ENCODE measurements around the gene RS1. TPM values are rescaled to one million over a fixed set of nuclear protein-coding genes. Genes with fewer than 3 reads are reported as not detected.

The RS1 gene
- total and polyA plus RNA-seq, 7 experiments from 2014 or later = not detected

DNA sequence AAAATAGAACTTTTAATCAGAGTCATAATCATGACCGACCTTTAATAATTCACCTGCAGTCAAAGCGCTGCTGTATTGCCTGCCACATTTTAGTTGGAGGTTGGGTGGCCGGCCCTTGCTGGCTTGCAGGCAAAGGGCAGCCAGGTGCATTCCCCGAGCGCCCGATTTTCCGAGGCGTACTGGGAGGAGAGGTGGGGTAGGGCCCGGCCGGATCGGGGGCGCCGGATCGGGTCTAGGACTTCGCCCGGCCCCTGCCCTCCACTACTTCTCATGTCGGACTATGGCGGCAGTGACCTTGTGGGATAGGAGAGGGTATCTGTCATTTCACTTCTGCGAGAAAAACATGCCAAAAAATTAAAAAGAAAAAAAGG is 2.5 kb upstream of the RS1 start:
- CTCF ChIA-PET = no interaction called here
- DNase-seq (peak in 3 of 9 donors; percentile 5 to 26 (median 20)), ATAC-seq (peak; percentile 39)
- intact Hi-C loops (cut with micrococcal nuclease) = loop anchor here (1.0 to 10.0 kb wide), 11 partner anchors 212 to 1590 kb away; partner anchors contain the start of genes PDHA1 (in 2 of the 2), SCML1 (in 2 of the 2), CDKL5 (in 1 of the 2) and EIF1AX (in 1 of the 2)
- Mint-ChIP-seq H3K9me3 (peaks cover 0 to 4% (median 0%) of the 10 kb centered on the region in 11 donors), H3K27me3 (no peaks in the 10 kb centered on the region), H3K27ac (peak overlapping the region; percentile 71 to 95 (median 84)), H3K36me3 (no peaks in the 10 kb centered on the region), H3K4me3 (peak overlapping the region; percentile 67 to 87 (median 80)), H3K4me1 (peaks cover 0 to 15% (median 8%) of the 10 kb centered on the region in 7 donors)
- Histone ChIP-seq H3K27me3 (ENCODE audit: control insufficient read depth in 2 of 2, insufficient read depth in 2 of 2, low read length in 2 of 2) (no peaks in the 10 kb centered on the region), H3K4me1 (ENCODE audit: control insufficient read depth in 2 of 2, insufficient read depth in 2 of 2, low read length in 2 of 2) (no peaks in the 10 kb centered on the region), H3K4me3 (ENCODE audit: low read length) (peak overlapping the region; percentile 63), H3K9me3 (ENCODE audit: control insufficient read depth in 2 of 3, low read length in 3 of 3) (no peaks in the 10 kb centered on the region), H3K36me3 (ENCODE audit: control insufficient read depth in 2 of 3, insufficient read depth in 3 of 3, low read length in 3 of 3) (peaks cover 0 to 3% (median 0%) of the 10 kb centered on the region in 3 experiments), H3K27ac (ENCODE audit: low read depth, low read length) (peak overlapping the region; percentile 63)
- POLR2A ChIA-PET = no interaction called here

DNA sequence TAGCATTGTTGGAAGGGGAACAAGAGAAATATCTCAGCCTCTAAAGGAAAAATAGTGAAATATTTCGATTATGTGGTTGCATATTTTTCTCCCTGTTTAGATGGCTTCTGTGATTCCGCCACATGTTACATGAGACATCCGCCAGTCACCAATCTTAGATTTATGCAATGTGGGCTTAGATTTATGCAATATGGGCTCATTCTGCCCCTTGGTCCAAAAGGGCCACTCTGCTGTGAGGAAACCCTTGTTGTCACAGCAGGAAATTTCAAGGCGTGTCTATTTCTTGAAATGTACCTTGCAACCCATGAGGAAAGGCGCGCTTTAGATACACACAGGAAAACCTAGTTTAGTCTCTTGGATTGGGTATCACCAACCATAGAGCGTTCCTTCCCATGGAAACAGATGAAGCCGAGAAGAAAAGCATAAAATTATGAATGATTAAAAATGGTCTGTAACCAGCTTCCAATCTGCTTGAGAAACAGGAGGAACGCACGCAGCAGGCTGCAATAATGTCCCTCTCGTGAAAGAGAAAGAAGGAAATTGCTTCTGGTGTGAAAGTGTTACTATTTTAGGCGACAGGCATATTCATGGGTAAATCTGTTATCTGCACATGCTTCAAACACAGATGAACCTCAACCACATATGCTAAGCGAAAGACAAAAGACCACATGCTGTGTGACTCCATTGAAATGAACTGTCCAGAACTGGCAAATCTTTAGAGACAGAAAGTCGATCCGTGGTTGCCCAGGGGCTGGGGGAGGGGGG is 3.7 kb downstream of the RS1 start:
- H3K27ac ChIP-seq (ENCODE audit: low read depth, low read length) = no peak overlapping the region
- no peaks in the 10 kb centered on the region for H3K4me1 ChIP-seq (ENCODE audit: control insufficient read depth in 2 of 2, insufficient read depth in 2 of 2, low read length in 2 of 2)
- intact Hi-C loops (cut with micrococcal nuclease) = no loop called here
- POLR2A ChIA-PET = no interaction called here
- peak overlapping the region in 6 of 9 donors; percentile 14 to 87 (median 64) for H3K27ac Mint-ChIP-seq
- peak; percentile 26 for ATAC-seq
- peaks cover 0 to 5% (median 0%) of the 10 kb centered on the region in 11 donors for H3K9me3 Mint-ChIP-seq
- no peaks in the 10 kb centered on the region for H3K36me3 ChIP-seq (ENCODE audit: control insufficient read depth in 2 of 3, insufficient read depth in 3 of 3, low read length in 3 of 3)
- H3K4me3 ChIP-seq (ENCODE audit: low read length) = peak overlapping the region; percentile 27
- H3K4me3 Mint-ChIP-seq = peak overlapping the region; percentile 39 to 85 (median 76)
- H3K4me1 Mint-ChIP-seq = peaks cover 0 to 12% (median 9%) of the 10 kb centered on the region in 7 donors
- no peak for DNase-seq
- CTCF ChIA-PET = no interaction called here
- no peaks in the 10 kb centered on the region for H3K27me3 ChIP-seq (ENCODE audit: control insufficient read depth in 2 of 2, insufficient read depth in 2 of 2, low read length in 2 of 2)
- no peaks in the 10 kb centered on the region for H3K27me3 Mint-ChIP-seq
- H3K9me3 ChIP-seq (ENCODE audit: control insufficient read depth in 2 of 3, low read length in 3 of 3) = no peaks in the 10 kb centered on the region
- no peaks in the 10 kb centered on the region for H3K36me3 Mint-ChIP-seq

DNA sequence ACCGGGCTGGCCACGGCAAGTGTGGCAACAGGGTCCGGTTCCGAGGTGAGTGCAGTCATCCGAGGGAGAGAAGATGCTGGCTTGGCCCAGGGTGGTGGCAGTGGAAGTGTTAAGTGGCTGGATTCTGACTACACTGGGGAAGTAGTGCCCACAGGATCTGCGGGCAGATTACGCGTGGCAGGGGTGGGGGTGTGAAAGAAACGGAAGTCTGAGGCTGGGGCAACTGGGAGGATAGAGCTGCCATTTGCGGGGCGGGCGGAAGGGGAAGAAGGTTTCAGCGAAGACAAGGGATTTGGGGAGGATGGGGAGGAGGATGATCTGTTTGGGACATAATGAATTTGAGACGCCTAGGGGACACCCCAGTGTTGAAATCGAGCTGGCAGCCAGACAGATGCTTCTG is 5.3 kb downstream of the RS1 start:
- intact Hi-C loops (cut with micrococcal nuclease) = no loop called here
- DNase-seq (no peak), ATAC-seq (peak; percentile 36)
- Mint-ChIP-seq H3K4me3 (peak overlapping the region in 2 of 10 donors; percentile 10 to 48), H3K36me3 (no peaks in the 10 kb centered on the region), H3K4me1 (peaks cover 0 to 12% (median 9%) of the 10 kb centered on the region in 7 donors), H3K9me3 (peaks cover 0 to 5% (median 0%) of the 10 kb centered on the region in 11 donors), H3K27ac (peak overlapping the region in 1 of 9 donors; percentile 30), H3K27me3 (no peaks in the 10 kb centered on the region)
- no peaks in the 10 kb centered on the region for H3K4me1 ChIP-seq (ENCODE audit: control insufficient read depth in 2 of 2, insufficient read depth in 2 of 2, low read length in 2 of 2)
- CTCF ChIA-PET = no interaction called here
- H3K27me3 ChIP-seq (ENCODE audit: control insufficient read depth in 2 of 2, insufficient read depth in 2 of 2, low read length in 2 of 2) = no peaks in the 10 kb centered on the region
- H3K4me3 ChIP-seq (ENCODE audit: low read length) = no peak overlapping the region
- no peaks in the 10 kb centered on the region for H3K36me3 ChIP-seq (ENCODE audit: control insufficient read depth in 2 of 3, insufficient read depth in 3 of 3, low read length in 3 of 3)
- H3K27ac ChIP-seq (ENCODE audit: low read depth, low read length) = no peak overlapping the region
- H3K9me3 ChIP-seq (ENCODE audit: control insufficient read depth in 2 of 3, low read length in 3 of 3) = no peaks in the 10 kb centered on the region
- POLR2A ChIA-PET = no interaction called here

DNA sequence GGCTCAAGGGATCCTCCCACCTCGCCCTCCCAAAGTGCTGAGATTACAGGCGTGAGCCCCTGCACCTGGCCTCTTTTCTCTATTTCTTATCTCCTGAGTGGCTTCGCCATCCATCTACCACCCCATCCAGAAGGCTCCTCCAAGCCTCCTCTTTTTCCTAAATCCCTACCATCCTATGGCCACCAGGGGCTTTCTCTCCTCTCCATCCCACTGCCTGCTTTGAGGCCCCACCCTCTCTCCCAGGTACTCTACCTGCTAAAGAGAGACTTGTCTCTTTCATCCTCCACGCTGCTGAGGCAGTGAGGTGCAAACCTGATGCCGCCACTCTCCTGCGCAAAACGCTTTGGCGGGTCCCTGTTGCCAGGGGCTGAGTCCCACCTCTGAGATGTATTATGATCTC is 7.0 kb downstream of the RS1 start:
- H3K36me3 Mint-ChIP-seq = no peaks in the 10 kb centered on the region
- ATAC-seq = no peak
- H3K9me3 ChIP-seq (ENCODE audit: control insufficient read depth in 2 of 3, low read length in 3 of 3) = no peaks in the 10 kb centered on the region
- no peaks in the 10 kb centered on the region for H3K4me1 ChIP-seq (ENCODE audit: control insufficient read depth in 2 of 2, insufficient read depth in 2 of 2, low read length in 2 of 2)
- intact Hi-C loops (cut with micrococcal nuclease) = no loop called here
- H3K27ac ChIP-seq (ENCODE audit: low read depth, low read length) = no peak overlapping the region
- CTCF ChIA-PET = no interaction called here
- peaks cover 0 to 12% (median 9%) of the 10 kb centered on the region in 7 donors for H3K4me1 Mint-ChIP-seq
- no peak overlapping the region for H3K27ac Mint-ChIP-seq
- no peaks in the 10 kb centered on the region for H3K36me3 ChIP-seq (ENCODE audit: control insufficient read depth in 2 of 3, insufficient read depth in 3 of 3, low read length in 3 of 3)
- no peaks in the 10 kb centered on the region for H3K27me3 Mint-ChIP-seq
- H3K4me3 Mint-ChIP-seq = no peak overlapping the region
- DNase-seq = no peak
- no peaks in the 10 kb centered on the region for H3K27me3 ChIP-seq (ENCODE audit: control insufficient read depth in 2 of 2, insufficient read depth in 2 of 2, low read length in 2 of 2)
- H3K9me3 Mint-ChIP-seq = peaks cover 0 to 5% (median 0%) of the 10 kb centered on the region in 11 donors
- POLR2A ChIA-PET = no interaction called here
- no peak overlapping the region for H3K4me3 ChIP-seq (ENCODE audit: low read length)

DNA sequence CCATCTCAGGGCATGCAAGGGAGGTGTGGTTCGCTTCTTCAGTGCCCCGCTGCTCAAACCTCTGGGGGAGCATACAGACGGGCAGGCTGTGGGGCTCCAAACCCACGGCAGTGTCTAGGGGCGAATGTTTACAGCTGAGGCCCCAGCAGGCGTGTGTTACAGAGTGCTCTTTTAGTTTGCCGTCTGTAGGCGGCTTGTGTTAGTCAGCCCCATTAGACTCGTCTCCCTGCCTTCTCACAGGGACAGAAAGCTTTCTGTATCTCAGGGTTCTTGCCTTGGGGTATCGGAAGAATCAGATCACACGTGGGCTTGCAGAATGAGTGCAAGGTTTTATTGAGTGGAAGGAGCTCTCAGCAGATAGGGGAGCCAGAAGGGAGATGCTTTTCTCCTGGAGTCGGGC is 10.6 kb downstream of the RS1 start:
- CTCF ChIA-PET = no interaction called here
- no peak overlapping the region for H3K27ac Mint-ChIP-seq
- no peaks in the 10 kb centered on the region for H3K36me3 ChIP-seq (ENCODE audit: control insufficient read depth in 2 of 3, insufficient read depth in 3 of 3, low read length in 3 of 3)
- no peaks in the 10 kb centered on the region for H3K4me1 ChIP-seq (ENCODE audit: control insufficient read depth in 2 of 2, insufficient read depth in 2 of 2, low read length in 2 of 2)
- H3K9me3 Mint-ChIP-seq = peaks cover 0 to 5% (median 0%) of the 10 kb centered on the region in 11 donors
- H3K4me3 ChIP-seq (ENCODE audit: low read length) = no peak overlapping the region
- DNase-seq = no peak
- no peaks in the 10 kb centered on the region for H3K36me3 Mint-ChIP-seq
- H3K4me1 Mint-ChIP-seq = peaks cover 0 to 3% (median 0%) of the 10 kb centered on the region in 7 donors
- no peaks in the 10 kb centered on the region for H3K27me3 ChIP-seq (ENCODE audit: control insufficient read depth in 2 of 2, insufficient read depth in 2 of 2, low read length in 2 of 2)
- intact Hi-C loops (cut with micrococcal nuclease) = no loop called here
- no peak overlapping the region for H3K27ac ChIP-seq (ENCODE audit: low read depth, low read length)
- H3K4me3 Mint-ChIP-seq = no peak overlapping the region
- ATAC-seq = no peak
- no peaks in the 10 kb centered on the region for H3K9me3 ChIP-seq (ENCODE audit: control insufficient read depth in 2 of 3, low read length in 3 of 3)
- no peaks in the 10 kb centered on the region for H3K27me3 Mint-ChIP-seq
- POLR2A ChIA-PET = no interaction called here

DNA sequence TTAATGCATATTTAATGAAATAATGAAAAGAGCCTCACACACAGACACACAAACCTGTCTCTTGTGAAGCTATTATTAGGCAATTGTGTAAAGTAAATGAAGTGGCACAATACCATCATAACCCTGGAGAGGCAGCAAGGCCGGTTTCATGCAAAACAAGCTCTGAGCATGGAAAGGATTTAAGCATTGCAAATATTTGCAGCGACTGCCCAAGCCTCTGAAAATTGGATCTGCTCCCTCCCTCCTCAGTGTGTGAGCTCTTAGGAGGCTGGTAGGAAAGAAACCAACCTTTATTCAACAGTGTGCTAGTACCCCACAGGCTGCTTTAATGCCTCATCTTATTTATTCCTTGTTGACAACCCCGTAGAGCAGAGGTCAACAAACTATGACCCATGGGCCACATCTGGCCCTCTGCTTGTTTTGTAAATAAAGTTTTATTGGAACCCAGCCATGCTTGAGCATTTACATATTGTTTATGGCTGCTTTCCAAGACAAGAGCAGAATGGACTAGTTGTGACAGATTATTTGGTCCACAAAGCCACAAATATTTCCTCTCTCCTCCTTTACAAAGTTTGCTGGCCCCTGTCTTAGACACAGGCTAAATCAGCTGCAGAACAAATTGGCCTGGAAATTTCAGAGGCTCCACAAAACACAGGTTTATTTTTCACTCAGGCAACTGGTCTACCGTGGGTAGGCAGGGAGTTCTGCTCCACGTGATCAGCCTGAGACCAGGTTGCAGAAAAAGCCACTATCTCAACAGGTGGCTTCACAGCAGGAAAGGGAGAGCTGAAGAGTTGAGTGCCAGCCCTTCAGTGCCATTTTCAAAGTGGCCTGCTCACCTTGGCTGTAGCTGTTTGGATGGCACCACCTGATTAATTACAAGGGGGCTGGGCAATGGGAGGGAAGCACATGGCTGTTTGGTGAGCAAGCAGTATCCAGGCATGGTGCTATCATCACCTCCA is 16.8 kb downstream of the RS1 start:
- CTCF ChIA-PET = no interaction called here
- no peaks in the 10 kb centered on the region for H3K4me1 Mint-ChIP-seq
- intact Hi-C loops (cut with micrococcal nuclease) = no loop called here

More for the DNA sequence above, 16.8 kb downstream of the RS1 start:
- H3K27ac ChIP-seq (ENCODE audit: low read depth, low read length) = no peak overlapping the region
- no peaks in the 10 kb centered on the region for H3K27me3 ChIP-seq (ENCODE audit: control insufficient read depth in 2 of 2, insufficient read depth in 2 of 2, low read length in 2 of 2)
- H3K4me1 ChIP-seq (ENCODE audit: control insufficient read depth in 2 of 2, insufficient read depth in 2 of 2, low read length in 2 of 2) = no peaks in the 10 kb centered on the region
- no peak overlapping the region for H3K4me3 ChIP-seq (ENCODE audit: low read length)
- Mint-ChIP-seq H3K27ac (no peak overlapping the region), H3K36me3 (no peaks in the 10 kb centered on the region), H3K9me3 (peaks cover 0 to 3% (median 0%) of the 10 kb centered on the region in 11 donors), H3K27me3 (no peaks in the 10 kb centered on the region), H3K4me3 (no peak overlapping the region)
- DNase-seq (no peak), ATAC-seq (no peak)
- no peaks in the 10 kb centered on the region for H3K36me3 ChIP-seq (ENCODE audit: control insufficient read depth in 2 of 3, insufficient read depth in 3 of 3, low read length in 3 of 3)
- POLR2A ChIA-PET = no interaction called here
- no peaks in the 10 kb centered on the region for H3K9me3 ChIP-seq (ENCODE audit: control insufficient read depth in 2 of 3, low read length in 3 of 3)
